Measurements from ENCODE around the gene PPFIA4. TPM values are rescaled to one million over a fixed set of nuclear protein-coding genes. Genes with fewer than 3 reads are reported as not detected.

The PPFIA4 gene
- total RNA-seq, 1 experiment from 2014 or later = 10.8 TPM

GRCh38 chr1:203035111-203036000 lies 9.1 kb downstream of the PPFIA4 start:
- ATAC-seq (no peak), DNase-seq (ENCODE audit: low read depth, low spot score) (no peak)
- Histone ChIP-seq H2AFZ (ENCODE audit: low read depth, low read length, poor library complexity, severe bottlenecking) (no peak overlapping the region), H3K9me2 (ENCODE audit: insufficient read depth) (no peaks in the 10 kb centered on the region), H3K4me2 (ENCODE audit: low read length) (no peak overlapping the region), H3K36me3 (ENCODE audit: control insufficient read depth in 1 of 2, insufficient read depth in 2 of 2, low read length in 2 of 2) (no peaks in the 10 kb centered on the region), H3K27ac (ENCODE audit: low read depth, low read length) (no peak overlapping the region), H3K4me3 (replicated peaks in 1 of 2; ENCODE audit: low read depth in 1 of 2, low read length in 2 of 2) (no peak overlapping the region), H3K4me1 (ENCODE audit: control insufficient read depth in 1 of 2, insufficient read depth in 2 of 2, low read length in 2 of 2) (peaks cover 0 to 9% of the 10 kb centered on the region in 2 experiments; a peak in 2 of 4 replicates), H3K9ac (ENCODE audit: low read length) (no peak overlapping the region), H4K20me1 (ENCODE audit: insufficient read depth) (no peaks in the 10 kb centered on the region), H3K9me3 (ENCODE audit: control insufficient read depth in 1 of 2, insufficient read depth in 1 of 2, low read depth in 1 of 2, low read length in 2 of 2) (no peaks in the 10 kb centered on the region), H3K27me3 (ENCODE audit: insufficient read depth, low read length) (no peaks in the 10 kb centered on the region), H3K79me2 (ENCODE audit: insufficient read depth, low read length) (no peaks in the 10 kb centered on the region)
- no TSS peak for BruUV-seq (replicated peaks)
- intact Hi-C loops (cut with micrococcal nuclease) = no loop called here
- ChIA-PET CTCF (interaction anchor here (1.3 to 3.7 kb wide), 5 partner anchors 82 to 235 kb away, joined by 4 to 43 read pairs (median 5); no protein-coding TSS in a partner anchor), POLR2A (no interaction called here), RAD21 (ENCODE audit: low non-redundant PET in 1 of 2, low total read pairs in 2 of 2, uncharacterized antibody in 2 of 2, unreplicated experiment in 2 of 2) (interaction anchor here in 1 of 2 experiments (1.4 kb wide), 1 partner anchor 233 kb away, joined by 4 read pairs; no protein-coding TSS in a partner anchor)
- TF ChIP-seq TCF7L2 (IDR thresholded peaks at IDR 0.05; ENCODE audit: borderline replicate concordance, extremely low read depth, insufficient read depth, insufficient read length) (no peak), EZH2 (IDR thresholded peaks at IDR 0.05) (no peak), ELF1 (IDR thresholded peaks at IDR 0.05; ENCODE audit: borderline replicate concordance, low read depth) (no peak), POLR2AphosphoS5 (IDR thresholded peaks at IDR 0.05; ENCODE audit: low read depth, low read length) (no peak), ZBTB33 (IDR thresholded peaks at IDR 0.05; ENCODE audit: extremely low read depth, insufficient replicate concordance, low read length) (no peak), EGR1 (IDR thresholded peaks at IDR 0.05; ENCODE audit: low read depth) (no peak), ZFX (IDR thresholded peaks at IDR 0.05) (no peak)

Measured in HCT116 (cell line).